Heart left ventricle (tissue), 13 donors: ENCODE measurements around the gene SLC23A2.

ENCODE experiments used
- CTCF ChIP-seq, 12 donors: fragments of 200-600 bp; sonication (generic) in 4 of 12; IDR thresholded peaks; one replicate each; pipeline versions ENCODE4 v1.5.0 to v1.8.0; 2018 to 2022; ENCODE audit warnings: antibody characterized with exemption in 12 of 12, mild to moderate bottlenecking in 5 of 12
- POLR2A ChIP-seq, 2 donors: fragments of 450-650 bp; IDR thresholded peaks; one replicate each; pipeline ENCODE4 v1.6.1; 2017; ENCODE audit warnings: antibody characterized with exemption in 2 of 2, mild to moderate bottlenecking in 2 of 2, moderate library complexity in 2 of 2
- donor health status: ischemic (EF 13 %, LVEDD 7.1; RV severe dilation, severe dysfunction).
- donor health status: DM: no; HTN: yes; CAD: no.
- donor health status: DM: no; HTN: no; CAD: no.
- donor health status: ischemic (EF 25% LVEDD 6.9; RV normal size, moderate dysfunction).
- donor health status: ischemic (EF 25% LVEDD 5.7; RV mildly dilated, moderate dysfunction).
- donor health status: ischemic (EF 35%, LVEDD 5.7; RV mildly dilated, moderate dysfunction).
- donor health status: nonischemic (EF 11% LVEDD 7.7; RV severe dilation, severe dysfunction).
- donor health status: DM: yes; HTN: yes; CAD: no.
- donor health status: PGD.
- donor health status: ischemic (EF 29% LVEDD 5.4; RV normal size, mild dysfunction).
- donor health status: nonischemic (EF 23%, LVEDD 6.1; RV moderate dilation, normal function).

- TF ChIP-seq CTCF (IDR thresholded peaks at IDR 0.05) = no peak
- no peak for TF ChIP-seq POLR2A (IDR thresholded peaks at IDR 0.05)
Measured at GRCh38 chr20:4926531-4927156, 74.7 kb downstream of the SLC23A2 start.
